Hepatocyte (in vitro differentiated cells): ENCODE measurements around the gene ANKRD34B.

Source experiments
- EZH2phosphoT487 ChIP-seq: fragments of 200-600 bp; sonication (generic); IDR thresholded peaks from one replicate; pipeline ENCODE4 v1.6.1; 2018; ENCODE audit warnings: antibody characterized with exemption, mild to moderate bottlenecking, low read depth, moderate library complexity; ENCODE audit not compliant: unreplicated experiment, severe bottlenecking
- TF ChIP-seq, protein P1 (sequence below): fragments of 200-600 bp; sonication (generic); IDR thresholded peaks from 2 replicates; pipeline ENCODE4 v1.5.1; 2016; ENCODE audit warnings: antibody characterized with exemption, mild to moderate bottlenecking; ENCODE audit not compliant: poor library complexity

DNA sequence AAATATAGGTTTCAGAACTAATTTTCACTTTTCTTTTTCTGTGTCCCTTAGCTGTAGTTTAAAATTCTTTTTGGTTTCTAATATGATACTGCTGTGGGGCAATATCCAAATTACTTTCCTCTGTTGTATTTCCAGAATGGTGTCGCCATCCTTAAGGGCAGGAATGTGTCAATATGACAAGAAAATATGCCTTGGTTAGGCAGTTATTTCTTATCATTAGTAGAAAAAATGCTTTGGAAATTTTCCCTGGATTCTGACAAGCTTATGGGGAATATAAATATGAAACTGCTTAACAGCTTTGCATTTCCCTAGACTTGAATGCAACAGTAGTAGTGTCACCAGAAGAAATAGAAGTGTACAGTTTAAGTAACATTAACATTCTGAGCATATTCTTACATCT is 29.4 kb downstream of the ANKRD34B start:
- TF ChIP-seq EZH2phosphoT487: no peak
- TF ChIP-seq, protein P1, sequence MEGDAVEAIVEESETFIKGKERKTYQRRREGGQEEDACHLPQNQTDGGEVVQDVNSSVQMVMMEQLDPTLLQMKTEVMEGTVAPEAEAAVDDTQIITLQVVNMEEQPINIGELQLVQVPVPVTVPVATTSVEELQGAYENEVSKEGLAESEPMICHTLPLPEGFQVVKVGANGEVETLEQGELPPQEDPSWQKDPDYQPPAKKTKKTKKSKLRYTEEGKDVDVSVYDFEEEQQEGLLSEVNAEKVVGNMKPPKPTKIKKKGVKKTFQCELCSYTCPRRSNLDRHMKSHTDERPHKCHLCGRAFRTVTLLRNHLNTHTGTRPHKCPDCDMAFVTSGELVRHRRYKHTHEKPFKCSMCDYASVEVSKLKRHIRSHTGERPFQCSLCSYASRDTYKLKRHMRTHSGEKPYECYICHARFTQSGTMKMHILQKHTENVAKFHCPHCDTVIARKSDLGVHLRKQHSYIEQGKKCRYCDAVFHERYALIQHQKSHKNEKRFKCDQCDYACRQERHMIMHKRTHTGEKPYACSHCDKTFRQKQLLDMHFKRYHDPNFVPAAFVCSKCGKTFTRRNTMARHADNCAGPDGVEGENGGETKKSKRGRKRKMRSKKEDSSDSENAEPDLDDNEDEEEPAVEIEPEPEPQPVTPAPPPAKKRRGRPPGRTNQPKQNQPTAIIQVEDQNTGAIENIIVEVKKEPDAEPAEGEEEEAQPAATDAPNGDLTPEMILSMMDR: no peak
